OCI-LY7 (cell line): Measurements from ENCODE around the gene LILRB1. TPM values are rescaled to one million over a fixed set of nuclear protein-coding genes. Genes with fewer than 3 reads are reported as not detected.

ENCODE experiments used
- BruUV-seq: library from RNA; stranded (reverse); fragments of 400-500 nt; replicated peaks from 2 replicates; lab custom pipeline; 2021; lab: Mats Ljungman, UMichigan
- CTCF ChIA-PET: fragments of 300-600 bp; sonication (Branson Sonifier 250); formaldehyde crosslinking; loops from one replicate; lab custom pipeline; 2022; ENCODE audit warnings: antibody characterized with exemption; ENCODE audit not compliant: unreplicated experiment; lab: Charles Lee
- POLR2A ChIA-PET: fragments of 300-600 bp; sonication (Branson Sonifier 250); formaldehyde crosslinking; loops from one replicate; lab custom pipeline; 2022; ENCODE audit warnings: antibody characterized with exemption; lab: Charles Lee
- DNase-seq: peaks from one replicate; pipeline ENCODE4 v3.0.0-alpha.2; 2015; ENCODE audit warnings: low spot score
- H2AFZ ChIP-seq: fragments of 200-600 bp; sonication (generic), shearing (Covaris generic); 2 replicates; pipeline ENCODE4 v1.6.1; 2014; ENCODE audit warnings: mild to moderate bottlenecking, antibody characterized with exemption, low read length, moderate library complexity
- H3K27ac ChIP-seq: fragments of 200-600 bp; sonication (generic); 2 replicates; pipeline ENCODE4 v1.5.1; 2014; ENCODE audit warnings: mixed run types, low read depth, mild to moderate bottlenecking, moderate library complexity, low read length, inconsistent platforms; ENCODE audit not compliant: poor library complexity, severe bottlenecking
- H3K36me3 ChIP-seq: fragments of 200-600 bp; sonication (generic); 2 replicates; pipeline ENCODE4 v1.6.1; 2014; ENCODE audit warnings: mild to moderate bottlenecking, antibody characterized with exemption, low read length, moderate library complexity, mixed read lengths; ENCODE audit not compliant: insufficient read depth
- H3K4me1 ChIP-seq: fragments of 200-600 bp; sonication (generic); 2 replicates; pipeline ENCODE4 v1.5.1; 2014; ENCODE audit warnings: mild to moderate bottlenecking, low read length; ENCODE audit not compliant: insufficient read depth, poor library complexity, severe bottlenecking
- H3K4me2 ChIP-seq: fragments of 200-600 bp; sonication (generic); 2 replicates; pipeline ENCODE4 v1.6.1; 2014; ENCODE audit warnings: mild to moderate bottlenecking, low read length
- H3K4me3 ChIP-seq: fragments of 200-600 bp; sonication (generic); 2 replicates; pipeline ENCODE4 v1.5.1; 2014; ENCODE audit warnings: mild to moderate bottlenecking, low read depth, low read length; ENCODE audit not compliant: poor library complexity, severe bottlenecking
- H3K79me2 ChIP-seq: fragments of 200-600 bp; sonication (generic); 2 replicates; pipeline ENCODE4 v1.6.1; 2016; ENCODE audit warnings: low read depth, mild to moderate bottlenecking, low read length, moderate library complexity, mixed read lengths; ENCODE audit not compliant: insufficient read depth
- H3K9me2 ChIP-seq: fragments of 200-600 bp; sonication (generic); 2 replicates; pipeline ENCODE4 v1.6.1; 2016; ENCODE audit warnings: mild to moderate bottlenecking, low read length, mixed read lengths; ENCODE audit not compliant: insufficient read depth
- H3K9me3 ChIP-seq: fragments of 200-600 bp; sonication (generic); 2 replicates; pipeline ENCODE4 v1.6.1; 2014; ENCODE audit warnings: mild to moderate bottlenecking, mixed run types, low read length, mixed read lengths
- H4K20me1 ChIP-seq: fragments of 200-600 bp; sonication (generic); 2 replicates; pipeline ENCODE4 v1.6.1; 2014; ENCODE audit warnings: mild to moderate bottlenecking, antibody characterized with exemption, low read length, moderate library complexity, mixed read lengths; ENCODE audit not compliant: insufficient read depth
- CTCF ChIP-seq: fragments of 200-600 bp; sonication (generic); conservative IDR thresholded peaks from 2 replicates; pipeline ENCODE4 v1.5.1; 2014; ENCODE audit warnings: mild to moderate bottlenecking, antibody characterized with exemption, low read length, moderate library complexity, mixed read lengths
- EZH2phosphoT487 ChIP-seq: fragments of 200-600 bp; sonication (generic); IDR thresholded peaks from 2 replicates; pipeline ENCODE4 v1.6.1; 2018; ENCODE audit warnings: low read depth, borderline replicate concordance, mild to moderate bottlenecking, mixed run types, antibody characterized with exemption, low read length, moderate library complexity, mixed read lengths
- intact Hi-C: fragments of 100-400 bp; cut with micrococcal nuclease; formaldehyde crosslinking; loops from one replicate; pipeline ENCODE4 v1.10.0; 2022; ENCODE audit not compliant: unreplicated experiment
- total RNA-seq, 2 experiments: library from RNA; depleted of rRNA in 1 of 2; stranded (reverse); fragments of >200 nt in 1 of 2; shearing (Covaris generic) in 1 of 2; gene quantifications; 2 replicates each; pipeline ENCODE4 v1.2.3, GENCODE V29; 2014 to 2022

Gene LILRB1
- total RNA-seq, 2 experiments from 2014 or later: 4.5 TPM; not detected in 1

GRCh38 chr19:54609356-54609791, 20.9 kb upstream of the LILRB1 start:
- Histone ChIP-seq H3K79me2 (no peaks in the 10 kb centered on the region), H3K4me3 (no peak overlapping the region), H2AFZ (no peak overlapping the region), H4K20me1 (no peaks in the 10 kb centered on the region), H3K9me3 (peaks cover 6% of the 10 kb centered on the region; the same call in 1 of the 2 replicates), H3K4me1 (no peaks in the 10 kb centered on the region), H3K9me2 (no peaks in the 10 kb centered on the region), H3K4me2 (no peak overlapping the region), H3K27ac (no peak overlapping the region), H3K36me3 (no peaks in the 10 kb centered on the region)
- POLR2A ChIA-PET: no interaction called here
- DNase-seq: no peak
- TF ChIP-seq CTCF: no peak
- TF ChIP-seq EZH2phosphoT487: no peak
- CTCF ChIA-PET: no interaction called here
- BruUV-seq: no TSS peak
- intact Hi-C loops: no loop called here

- TF ChIP-seq CTCF: no peak
- TF ChIP-seq EZH2phosphoT487: no peak
- H3K27ac ChIP-seq: no peak overlapping the region
- H3K36me3 ChIP-seq: no peaks in the 10 kb centered on the region
- no peaks in the 10 kb centered on the region for H3K79me2 ChIP-seq
- ChIA-PET CTCF (no interaction called here), POLR2A (no interaction called here)
- no peak for DNase-seq
- no peaks in the 10 kb centered on the region for H3K4me1 ChIP-seq
- no peak overlapping the region for H3K4me3 ChIP-seq
- no peaks in the 10 kb centered on the region for H3K9me2 ChIP-seq
- H3K9me3 ChIP-seq: 0 out of 2 replicates have a peak, but pooled peaks cover 4% of the 10 kb centered on the region
- H2AFZ ChIP-seq: no peak overlapping the region
- no peak overlapping the region for H3K4me2 ChIP-seq
- BruUV-seq: no TSS peak
- intact Hi-C loops: no loop called here
- no peaks in the 10 kb centered on the region for H4K20me1 ChIP-seq
Measured at GRCh38 chr19:54612428-54612827, 17.9 kb upstream of the LILRB1 start.

GRCh38 chr19:54614726-54615125, 15.6 kb upstream of the LILRB1 start:
- DNase-seq: no peak
- H3K4me3 ChIP-seq: no peak overlapping the region
- TF ChIP-seq CTCF (no peak), EZH2phosphoT487 (no peak)
- no peaks in the 10 kb centered on the region for H3K4me1 ChIP-seq
- no TSS peak for BruUV-seq
- H3K79me2 ChIP-seq: no peaks in the 10 kb centered on the region
- H3K9me3 ChIP-seq: 0 out of 2 replicates have a peak, but pooled peaks cover 4% of the 10 kb centered on the region
- H3K27ac ChIP-seq: no peak overlapping the region
- H3K4me2 ChIP-seq: no peak overlapping the region
- ChIA-PET CTCF (no interaction called here), POLR2A (no interaction called here)
- intact Hi-C loops: loop anchor here (1.0 kb wide), 1 partner anchor 41 kb away; the partner anchor contains the start of gene LILRA2
- no peaks in the 10 kb centered on the region for H3K36me3 ChIP-seq
- no peak overlapping the region for H2AFZ ChIP-seq
- H3K9me2 ChIP-seq: no peaks in the 10 kb centered on the region
- H4K20me1 ChIP-seq: no peaks in the 10 kb centered on the region
